Calu3 (cell line): Measurements from ENCODE around the gene MRO. TPM values are rescaled to one million over a fixed set of nuclear protein-coding genes. Genes with fewer than 3 reads are reported as not detected.

ENCODE experiments used
- BruUV-seq: library from RNA; stranded (reverse); fragments of 400-500 nt; replicated peaks from 2 replicates; lab custom pipeline; 2021; lab: Mats Ljungman, UMichigan
- CTCF ChIA-PET: fragments of 300-600 bp; sonication (Branson Sonifier 250); formaldehyde crosslinking; loops from one replicate; lab custom pipeline; 2022; ENCODE audit warnings: antibody characterized with exemption; lab: Charles Lee
- DNase-seq: peaks from one replicate; pipeline ENCODE4 v3.0.0; 2022
- H3K27ac Mint-ChIP-seq: one replicate; pipeline ENCODE4 v1.8.0; 2022; ENCODE audit warnings: mixed read lengths; ENCODE audit not compliant: unreplicated experiment
- H3K27me3 Mint-ChIP-seq: one replicate; pipeline ENCODE4 v1.8.0; 2022; ENCODE audit warnings: mixed read lengths; ENCODE audit not compliant: unreplicated experiment
- H3K36me3 Mint-ChIP-seq: one replicate; pipeline ENCODE4 v1.8.0; 2022; ENCODE audit warnings: mild to moderate bottlenecking, moderate library complexity, mixed read lengths; ENCODE audit not compliant: insufficient read depth, unreplicated experiment
- H3K4me1 Mint-ChIP-seq: one replicate; pipeline ENCODE4 v1.8.0; 2022; ENCODE audit warnings: mild to moderate bottlenecking, low read depth, mixed read lengths; ENCODE audit not compliant: unreplicated experiment
- H3K4me3 Mint-ChIP-seq: one replicate; pipeline ENCODE4 v1.8.0; 2022; ENCODE audit warnings: mild to moderate bottlenecking, low read depth, moderate library complexity, mixed read lengths; ENCODE audit not compliant: unreplicated experiment
- H3K9me3 Mint-ChIP-seq: one replicate; pipeline ENCODE4 v1.8.0; 2022; ENCODE audit warnings: low read depth, mixed read lengths; ENCODE audit not compliant: unreplicated experiment
- CTCF ChIP-seq: fragments of 200-600 bp; IDR thresholded peaks from one replicate; pipeline ENCODE4 v1.8.0; 2022; ENCODE audit warnings: antibody characterized with exemption; ENCODE audit not compliant: unreplicated experiment
- intact Hi-C: fragments of 100-400 bp; cut with micrococcal nuclease; formaldehyde crosslinking; loops from one replicate; pipeline ENCODE4 v1.10.0; 2022; ENCODE audit not compliant: unreplicated experiment
- total RNA-seq: library from RNA; stranded (reverse); gene quantifications from 2 replicates; pipeline ENCODE4 v1.2.3, GENCODE V29; 2022

MRO gene
- total RNA-seq, 1 experiment from 2014 or later, result not detected

DNA sequence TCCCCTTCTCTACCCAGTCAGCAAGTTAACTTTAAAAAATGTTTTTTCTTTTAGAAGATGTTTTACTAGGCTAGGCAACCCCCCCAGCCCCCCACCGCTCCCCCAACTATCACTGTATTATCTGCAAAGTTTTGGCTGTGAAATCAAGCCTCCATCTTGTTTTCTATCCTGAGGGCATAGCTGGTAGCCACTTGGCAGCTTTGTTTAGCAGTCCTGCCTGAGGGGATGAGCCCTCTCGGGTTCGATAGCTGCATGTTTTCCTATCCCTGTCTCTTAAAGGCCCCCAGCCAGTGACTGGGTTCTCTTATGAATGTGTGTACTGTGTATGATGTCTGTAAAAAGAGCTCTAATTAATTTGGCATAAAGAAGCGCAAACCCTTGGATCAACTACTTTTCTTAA, 43.4 kb downstream of the MRO start:
- peaks cover 62% of the 10 kb centered on the region for H3K27me3 Mint-ChIP-seq
- CTCF ChIA-PET, result interaction anchor here (0.6 to 0.8 kb wide), 2 partner anchors 17 to 403 kb away, joined by 3 to 4 read pairs; no protein-coding TSS in a partner anchor
- BruUV-seq, result no TSS peak

DNA sequence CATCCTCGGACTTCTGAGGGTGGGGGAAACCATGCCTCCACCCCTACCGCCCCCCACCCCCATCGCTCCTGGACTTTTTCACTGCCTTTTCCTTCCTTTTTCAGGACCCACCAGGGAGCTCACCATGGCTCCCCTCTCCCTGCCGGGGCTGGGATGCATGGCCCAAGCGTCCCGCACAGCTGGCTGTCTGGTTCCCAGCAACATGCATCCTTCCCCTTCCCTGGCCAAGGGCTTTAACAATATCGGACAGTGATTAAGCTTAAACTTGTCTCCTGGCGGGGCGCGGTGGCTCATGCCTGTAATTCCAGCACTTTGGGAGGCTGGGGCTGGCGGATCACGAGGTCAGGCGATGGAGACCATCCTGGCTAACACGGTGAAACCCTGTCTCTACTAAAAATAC, 44.1 kb downstream of the MRO start:
- H3K4me3 Mint-ChIP-seq, result no peak overlapping the region
- no peak overlapping the region for H3K27ac Mint-ChIP-seq
- no TSS peak for BruUV-seq
- intact Hi-C loops, result no loop called here
- no peaks in the 10 kb centered on the region for H3K4me1 Mint-ChIP-seq
- H3K36me3 Mint-ChIP-seq, result no peaks in the 10 kb centered on the region
- no peak for TF ChIP-seq CTCF
- no peaks in the 10 kb centered on the region for H3K9me3 Mint-ChIP-seq
- peaks cover 68% of the 10 kb centered on the region for H3K27me3 Mint-ChIP-seq
- CTCF ChIA-PET, result interaction anchor here (0.6 kb wide), 1 partner anchor 68 kb away, joined by 8 read pairs; no protein-coding TSS in a partner anchor
- DNase-seq, result no peak

More for the DNA sequence above, 43.4 kb downstream of the MRO start:
- Mint-ChIP-seq H3K4me3 (no peak overlapping the region), H3K9me3 (no peaks in the 10 kb centered on the region), H3K36me3 (no peaks in the 10 kb centered on the region), H3K4me1 (no peaks in the 10 kb centered on the region), H3K27ac (no peak overlapping the region)
- intact Hi-C loops, result no loop called here
- DNase-seq, result no peak
- TF ChIP-seq CTCF, result no peak

- Mint-ChIP-seq H3K9me3 (no peaks in the 10 kb centered on the region), H3K27me3 (peaks cover 70% of the 10 kb centered on the region), H3K4me1 (no peaks in the 10 kb centered on the region), H3K27ac (no peak overlapping the region), H3K4me3 (no peak overlapping the region), H3K36me3 (no peaks in the 10 kb centered on the region)
- no TSS peak for BruUV-seq
- intact Hi-C loops, result no loop called here
- DNase-seq, result no peak
- CTCF ChIA-PET, result interaction anchor here (0.6 kb wide), 1 partner anchor 68 kb away, joined by 8 read pairs; no protein-coding TSS in a partner anchor
- no peak for TF ChIP-seq CTCF
Observed at GRCh38 chr18:50775207-50775606, 44.6 kb downstream of the MRO start.

- H3K9me3 Mint-ChIP-seq, result peaks cover 11% of the 10 kb centered on the region
- DNase-seq, result no peak
- no peaks in the 10 kb centered on the region for H3K4me1 Mint-ChIP-seq
- H3K4me3 Mint-ChIP-seq, result no peak overlapping the region
- intact Hi-C loops, result no loop called here
- TF ChIP-seq CTCF, result no peak
- no peaks in the 10 kb centered on the region for H3K36me3 Mint-ChIP-seq
- CTCF ChIA-PET, result no interaction called here
- peaks cover 84% of the 10 kb centered on the region for H3K27me3 Mint-ChIP-seq
- BruUV-seq, result no TSS peak
- no peak overlapping the region for H3K27ac Mint-ChIP-seq
Observed at GRCh38 chr18:50769463-50769862, 50.4 kb downstream of the MRO start.
